Left colon (tissue), 2 donors: ENCODE results near the gene PNPLA6. TPM values are rescaled to one million over a fixed set of nuclear protein-coding genes. Genes with fewer than 3 reads are reported as not detected.

Experiments
- ATAC-seq: fragments of 200-7000 bp; cut with Tn5 transposase; one replicate; pipeline ENCODE4 v1.9.1; 2020; ENCODE audit warnings: mild to moderate bottlenecking, moderate library complexity
- DNase-seq, 2 donors: peaks; one replicate each; pipeline ENCODE4 v3.0.0-alpha.2; 2020
- intact Hi-C, 2 donors: fragments of 100-400 bp; cut with DNase I in 1 of 2; cut with micrococcal nuclease in 1 of 2; formaldehyde crosslinking; loops; one replicate each; pipeline versions ENCODE4 v1.11.2 to v1.14.0; 2022; cut with DNase I, micrococcal nuclease
- total RNA-seq, 2 donors: library from RNA; stranded (reverse); fragmentation: NEBNext Ultra II Directional; extraction: Animal tissue kit (Norgen Biotek cat#: 25700); gene quantifications; one replicate each; pipeline ENCODE4 v1.2.1, GENCODE V29; 2021
- donor health status: DM: no; HTN: no; CAD: no.
- donor health status: DM: yes; HTN: yes; CAD: no.

Gene PNPLA6
- total RNA-seq, 2 donors from 2014 or later: 87.8 to 107 TPM

DNA sequence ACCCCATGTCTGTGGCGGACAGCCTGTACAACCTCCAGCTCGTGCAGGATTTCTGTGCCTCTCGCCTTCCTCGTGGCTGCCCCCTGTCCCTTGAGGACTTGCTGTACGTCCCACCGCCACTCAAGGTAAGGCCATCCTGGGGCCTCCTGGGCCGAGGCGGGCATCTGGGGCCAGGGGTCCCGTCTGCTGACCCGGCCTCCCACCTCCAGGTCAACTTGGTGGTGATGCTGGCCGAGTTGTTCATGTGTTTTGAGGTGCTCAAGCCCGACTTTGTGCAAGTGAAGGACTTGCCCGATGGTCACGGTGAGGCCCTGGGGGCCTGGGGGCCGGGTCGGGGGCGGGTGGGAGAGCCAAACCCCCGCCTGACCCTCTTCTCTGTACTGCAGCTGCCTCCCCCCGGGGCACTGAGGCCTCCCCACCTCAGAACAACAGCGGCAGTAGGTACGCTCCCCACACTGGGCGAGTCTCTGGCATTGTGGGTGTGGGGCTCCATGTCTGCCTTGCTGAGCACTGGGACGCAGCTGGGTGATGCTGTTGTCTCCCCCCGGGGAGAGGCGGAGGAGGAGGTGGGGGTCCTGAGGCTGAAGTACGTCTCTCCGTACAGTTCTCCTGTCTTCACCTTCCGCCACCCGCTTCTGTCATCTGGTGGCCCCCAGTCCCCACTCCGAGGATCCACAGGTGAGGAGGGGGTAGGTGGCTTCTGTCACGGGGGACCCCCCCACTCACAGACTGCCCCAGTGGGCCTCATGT lies 75.1 kb downstream of the PNPLA6 start:
- no peak for DNase-seq
- ATAC-seq: no peak
- intact Hi-C loops: no loop called here

Other genes starting within 250 kb of the PNPLA6 start
- 10 to 100 TPM; 81.9 to 84.9 TPM for gene INSR, start 241.3 kb upstream of the PNPLA6 start, total RNA-seq
- gene ARHGEF18, start 186.8 kb upstream of the PNPLA6 start, total RNA-seq: 100 to 1,000 TPM in 1 of 2 donors, 10 to 100 TPM in 1; 78.3 to 106 TPM
- 10 to 100 TPM in 1 of 2 donors, 1 to 10 TPM in 1; 9.0 to 10.8 TPM for gene PEX11G, start 46.7 kb upstream of the PNPLA6 start, total RNA-seq
- gene ZNF358, start 19.6 kb upstream of the PNPLA6 start, total RNA-seq: 10 to 100 TPM; 37.8 to 56.2 TPM
- gene MCOLN1, start 13.1 kb upstream of the PNPLA6 start, total RNA-seq: 10 to 100 TPM; 22.2 to 31.6 TPM
- 10 to 100 TPM; 51.1 to 52.4 TPM for gene CAMSAP3, start 60.1 kb downstream of the PNPLA6 start, total RNA-seq
- gene XAB2, start 93.8 kb downstream of the PNPLA6 start, total RNA-seq: 10 to 100 TPM; 23.6 to 29.4 TPM
- 100 to 1,000 TPM; 100 to 123 TPM for gene PET100, start 94.1 kb downstream of the PNPLA6 start, total RNA-seq
- gene PCP2, start 98.0 kb downstream of the PNPLA6 start, total RNA-seq: under 1 TPM in 1 of 2 donors, not detected in 1; 0.73 TPM
- gene STXBP2, start 101.4 kb downstream of the PNPLA6 start, total RNA-seq: 100 to 1,000 TPM; 186 to 209 TPM
- gene RETN, start 133.3 kb downstream of the PNPLA6 start, total RNA-seq: not detected
- gene MCEMP1, start 141.4 kb downstream of the PNPLA6 start, total RNA-seq: not detected
- 100 to 1,000 TPM; 107 to 108 TPM for gene TRAPPC5, start 145.1 kb downstream of the PNPLA6 start, total RNA-seq
- under 1 TPM; 0.27 to 0.64 TPM for gene FCER2, start 166.4 kb downstream of the PNPLA6 start, total RNA-seq
- gene CLEC4G, start 196.4 kb downstream of the PNPLA6 start, total RNA-seq: 1 to 10 TPM in 1 of 2 donors, not detected in 1; 1.3 TPM
- gene CD209, start 211.8 kb downstream of the PNPLA6 start, total RNA-seq: 10 to 100 TPM in 1 of 2 donors, 1 to 10 TPM in 1; 2.6 to 12.1 TPM
- not detected for gene CLEC4M, start 227.5 kb downstream of the PNPLA6 start, total RNA-seq